Spleen (tissue), 7 donors: Measurements from ENCODE around the gene PCNX3.
A peak's percentile ranks its signal among the peaks of the same experiment; 100 is the strongest.

Source experiments
- CTCF ChIP-seq, 11 experiments: fragments of 200-600 bp in 7 of 11; fragments of 450-650 bp in 4 of 11; sonication (generic) in 4 of 11; IDR thresholded peaks in 8 of 11; conservative IDR thresholded peaks in 3 of 11; 1 replicate in 7 of 11; 2 replicates in 4 of 11; pipeline versions ENCODE4 v1.4.0 to v1.8.0; 2016 to 2021; ENCODE audit warnings: antibody characterized with exemption in 11 of 11, inconsistent platforms in 4 of 11, mild to moderate bottlenecking in 1 of 11
- POLR2A ChIP-seq, 3 donors: fragments of 450-650 bp; IDR thresholded peaks; one replicate each; pipeline ENCODE4 v1.5.1; 2017; ENCODE audit warnings: antibody characterized with exemption in 3 of 3, mild to moderate bottlenecking in 1 of 3
- POLR2AphosphoS5 ChIP-seq, 3 donors: sonication (generic); formaldehyde crosslinking; IDR thresholded peaks; one replicate each; pipeline ENCODE4 v1.5.1; 2017; ENCODE audit warnings: antibody characterized with exemption in 3 of 3
- donor health status: DM: no; HTN: no; CAD: no; lungs with moderate emphysema.
- donor health status: DM: no; HTN: no; CAD: no.
- donor health status: DM: no; HTN: no; CAD: no.

- TF ChIP-seq CTCF (IDR thresholded peaks at IDR 0.05 in 8 of 11, conservative IDR thresholded peaks at IDR 0.05 in 3 of 11) (no peak), POLR2AphosphoS5 (IDR thresholded peaks at IDR 0.05) (peak; percentile 75 to 97 (median 85)), POLR2A (IDR thresholded peaks at IDR 0.05) (peak; percentile 53 to 86 (median 69))
These were observed 24.3 kb downstream of the PCNX3 start for GRCh38 chr11:65639623-65640482.
